Measurements from ENCODE around the gene AFDN. TPM values are rescaled to one million over a fixed set of nuclear protein-coding genes. Genes with fewer than 3 reads are reported as not detected.

Gene AFDN
- total RNA-seq, 1 donor from 2014 or later = 552 TPM

GRCh38 chr6:167921831-167922230 lies 95.1 kb downstream of the AFDN start:
- TF ChIP-seq CTCF (IDR thresholded peaks at IDR 0.05; ENCODE audit: partially characterized antibody, unreplicated experiment) = no peak
- H3K27ac Mint-ChIP-seq (ENCODE audit: unreplicated experiment) = no peak overlapping the region
- H3K4me3 Mint-ChIP-seq (ENCODE audit: unreplicated experiment) = no peak overlapping the region
- H3K9me3 Mint-ChIP-seq (ENCODE audit: unreplicated experiment) = peaks cover 2% of the 10 kb centered on the region
- peaks cover 6% of the 10 kb centered on the region for H3K27me3 Mint-ChIP-seq (ENCODE audit: unreplicated experiment)
- no peak for DNase-seq
- H3K4me1 Mint-ChIP-seq (ENCODE audit: low read depth, unreplicated experiment) = no peaks in the 10 kb centered on the region
- H3K36me3 Mint-ChIP-seq (ENCODE audit: unreplicated experiment) = no peaks in the 10 kb centered on the region

- Mint-ChIP-seq H3K4me3 (ENCODE audit: unreplicated experiment) (no peak overlapping the region), H3K27ac (ENCODE audit: unreplicated experiment) (peak overlapping the region; percentile 5), H3K9me3 (ENCODE audit: unreplicated experiment) (peaks cover 2% of the 10 kb centered on the region), H3K27me3 (ENCODE audit: unreplicated experiment) (no peaks in the 10 kb centered on the region), H3K36me3 (ENCODE audit: unreplicated experiment) (no peaks in the 10 kb centered on the region), H3K4me1 (ENCODE audit: low read depth, unreplicated experiment) (no peaks in the 10 kb centered on the region)
- TF ChIP-seq CTCF (IDR thresholded peaks at IDR 0.05; ENCODE audit: partially characterized antibody, unreplicated experiment) = no peak
- DNase-seq = no peak
Measured at GRCh38 chr6:167925026-167925425, 98.3 kb downstream of the AFDN start.

- H3K27ac Mint-ChIP-seq (ENCODE audit: unreplicated experiment) = peak overlapping the region; percentile 4
- no peaks in the 10 kb centered on the region for H3K27me3 Mint-ChIP-seq (ENCODE audit: unreplicated experiment)
- no peak for TF ChIP-seq CTCF (IDR thresholded peaks at IDR 0.05; ENCODE audit: partially characterized antibody, unreplicated experiment)
- no peak overlapping the region for H3K4me3 Mint-ChIP-seq (ENCODE audit: unreplicated experiment)
- DNase-seq = no peak
- peaks cover 2% of the 10 kb centered on the region for H3K9me3 Mint-ChIP-seq (ENCODE audit: unreplicated experiment)
- no peaks in the 10 kb centered on the region for H3K4me1 Mint-ChIP-seq (ENCODE audit: low read depth, unreplicated experiment)
- no peaks in the 10 kb centered on the region for H3K36me3 Mint-ChIP-seq (ENCODE audit: unreplicated experiment)
Measured at GRCh38 chr6:167927246-167927645, 100.5 kb downstream of the AFDN start.

GRCh38 chr6:167928111-167928510 lies 101.4 kb downstream of the AFDN start:
- peaks cover 3% of the 10 kb centered on the region for H3K4me1 Mint-ChIP-seq (ENCODE audit: low read depth, unreplicated experiment)
- H3K36me3 Mint-ChIP-seq (ENCODE audit: unreplicated experiment) = no peaks in the 10 kb centered on the region

GRCh38 chr6:167930295-167930694 lies 103.6 kb downstream of the AFDN start:
- Mint-ChIP-seq H3K27ac (ENCODE audit: unreplicated experiment) (no peak overlapping the region), H3K36me3 (ENCODE audit: unreplicated experiment) (no peaks in the 10 kb centered on the region), H3K9me3 (ENCODE audit: unreplicated experiment) (peaks cover 2% of the 10 kb centered on the region), H3K27me3 (ENCODE audit: unreplicated experiment) (peaks cover 2% of the 10 kb centered on the region), H3K4me1 (ENCODE audit: low read depth, unreplicated experiment) (peaks cover 11% of the 10 kb centered on the region), H3K4me3 (ENCODE audit: unreplicated experiment) (no peak overlapping the region)
- DNase-seq = no peak
- TF ChIP-seq CTCF (IDR thresholded peaks at IDR 0.05; ENCODE audit: partially characterized antibody, unreplicated experiment) = no peak

More at GRCh38 chr6:167928111-167928510, 101.4 kb downstream of the AFDN start:
- Mint-ChIP-seq H3K4me3 (ENCODE audit: unreplicated experiment) (no peak overlapping the region), H3K9me3 (ENCODE audit: unreplicated experiment) (peaks cover 2% of the 10 kb centered on the region), H3K27ac (ENCODE audit: unreplicated experiment) (no peak overlapping the region), H3K27me3 (ENCODE audit: unreplicated experiment) (no peaks in the 10 kb centered on the region)
- TF ChIP-seq CTCF (IDR thresholded peaks at IDR 0.05; ENCODE audit: partially characterized antibody, unreplicated experiment) = no peak
- no peak for DNase-seq
